NCI-H2081 treated with DMSO at 0.1 percent for 48 hours (cell line): ENCODE data around the gene EPHX1.
"Not testable (repeated sequence)": the region's sequence is repeated elsewhere in the genome, so short reads cannot be mapped to it uniquely, and the experiment has no call there.

Experiments used
- DNase-seq: peaks from one replicate; lab custom pipeline; 2025; lab: John Stamatoyannopoulos, UW

EPHX1 gene

GRCh38 chr1:225881081-225881958 is 71.4 kb downstream of the EPHX1 start:
- no peak for DNase-seq

GRCh38 chr1:225881959-225882693 is 72.2 kb downstream of the EPHX1 start, which contains the start of gene TMEM63A:
Gene TMEM63A, minus strand, starts transcription at chr1:225882380. Its CDS starts 4,800 bp downstream, at chr1:225877580.
- no peak for DNase-seq

- DNase-seq = no peak
These were observed 73.0 kb downstream of the EPHX1 start for GRCh38 chr1:225882694-225883615.

GRCh38 chr1:225883616-225884265 is 73.8 kb downstream of the EPHX1 start:
- DNase-seq = no peak

- DNase-seq = no peak
These were observed 75.4 kb downstream of the EPHX1 start for GRCh38 chr1:225885336-225885735.

GRCh38 chr1:225886159-225887029 is 76.5 kb downstream of the EPHX1 start:
- DNase-seq = no peak

GRCh38 chr1:225887030-225887314 is 77.0 kb downstream of the EPHX1 start:
- no peak for DNase-seq

- not testable (repeated sequence) for DNase-seq
These were observed 77.8 kb downstream of the EPHX1 start for GRCh38 chr1:225887554-225888288.

GRCh38 chr1:225888289-225888897 is 78.5 kb downstream of the EPHX1 start:
- no peak for DNase-seq

- no peak for DNase-seq
These were observed 79.1 kb downstream of the EPHX1 start, which contains the start of gene LEFTY1 for GRCh38 chr1:225888898-225889601. Gene LEFTY1, minus strand, starts transcription at chr1:225889146. Its CDS starts 80 bp downstream, at chr1:225889066.

GRCh38 chr1:225889743-225890142 is 79.8 kb downstream of the EPHX1 start:
- DNase-seq = no peak

- DNase-seq = no peak
These were observed 80.7 kb downstream of the EPHX1 start for GRCh38 chr1:225890346-225891228.

GRCh38 chr1:225891229-225891972 is 81.5 kb downstream of the EPHX1 start:
- DNase-seq = no peak

- no peak for DNase-seq
These were observed 82.4 kb downstream of the EPHX1 start for GRCh38 chr1:225892307-225892706.
